GM11168 (cell line): ENCODE data around the gene ZNF735.
"Not testable (repeated sequence)": the region's sequence is repeated elsewhere in the genome, so short reads cannot be mapped to it uniquely, and the experiment has no call there.

Experiments used
- in situ Hi-C: fragments of 300-500 bp; cut with MboI; formaldehyde crosslinking; loops from one replicate; pipeline ENCODE4 v1.12.0; 2022; ENCODE audit warnings: low sequenced_read_pairs; ENCODE audit not compliant: unreplicated experiment

ZNF735 gene

GRCh38 chr7:64206903-64207302 is at the start of gene ZNF735:
ZNF735 (plus strand) TSS chr7:64207203; CDS start chr7:64207203, 0 bp downstream.
- in situ Hi-C loops = no loop called here

GRCh38 chr7:64170974-64171373 is 36.0 kb upstream of the ZNF735 start:
- in situ Hi-C loops = not testable (repeated sequence)

GRCh38 chr7:64174328-64174727 is 32.7 kb upstream of the ZNF735 start:
- in situ Hi-C loops = no loop called here

GRCh38 chr7:64174941-64175340 is 32.1 kb upstream of the ZNF735 start:
- in situ Hi-C loops = no loop called here

GRCh38 chr7:64180989-64181388 is 26.0 kb upstream of the ZNF735 start:
- in situ Hi-C loops = no loop called here

- in situ Hi-C loops = no loop called here
Observed at GRCh38 chr7:64181586-64181985, 25.4 kb upstream of the ZNF735 start.

- in situ Hi-C loops = no loop called here
Observed at GRCh38 chr7:64182036-64182790, 24.8 kb upstream of the ZNF735 start.

GRCh38 chr7:64183126-64183742 is 23.8 kb upstream of the ZNF735 start:
- in situ Hi-C loops = no loop called here

- in situ Hi-C loops = no loop called here
Observed at GRCh38 chr7:64183827-64184372, 23.1 kb upstream of the ZNF735 start.

- in situ Hi-C loops = no loop called here
Observed at GRCh38 chr7:64184376-64184775, 22.6 kb upstream of the ZNF735 start.

- in situ Hi-C loops = no loop called here
Observed at GRCh38 chr7:64187408-64187807, 19.6 kb upstream of the ZNF735 start.

- in situ Hi-C loops = no loop called here
Observed at GRCh38 chr7:64192148-64192704, 14.8 kb upstream of the ZNF735 start.

- in situ Hi-C loops = no loop called here
Observed at GRCh38 chr7:64192775-64193174, 14.2 kb upstream of the ZNF735 start.

GRCh38 chr7:64219710-64220298 is 12.8 kb downstream of the ZNF735 start:
- in situ Hi-C loops = not testable (repeated sequence)

GRCh38 chr7:64223366-64223765 is 16.4 kb downstream of the ZNF735 start:
- in situ Hi-C loops = no loop called here

- in situ Hi-C loops = not testable (repeated sequence)
Observed at GRCh38 chr7:64228174-64228573, 21.2 kb downstream of the ZNF735 start, which contains the start of gene ZNF679. ZNF679 (plus strand) TSS chr7:64228474; CDS start chr7:64249118, 20,644 bp downstream.

- in situ Hi-C loops = no loop called here
Observed at GRCh38 chr7:64266341-64266919, 59.4 kb downstream of the ZNF735 start.
